KMS-11 (cell line): Measurements from ENCODE around the gene TFCP2L1.

Experiments
- H2AFZ ChIP-seq: fragments of 200-600 bp; sonication (generic); 2 replicates; pipeline ENCODE4 v1.6.1; 2016; ENCODE audit warnings: antibody characterized with exemption, mixed run types, low read depth
- H3K27ac ChIP-seq: fragments of 200-600 bp; sonication (generic); 2 replicates; pipeline ENCODE4 v1.6.1; 2016; ENCODE audit warnings: mild to moderate bottlenecking, mixed run types
- H3K27me3 ChIP-seq: fragments of 200-600 bp; sonication (generic); 2 replicates; pipeline ENCODE4 v1.6.1; 2017; ENCODE audit warnings: mild to moderate bottlenecking, low read depth, mixed run types, moderate library complexity; ENCODE audit not compliant: insufficient read depth
- H3K36me3 ChIP-seq: fragments of 200-600 bp; sonication (generic); 2 replicates; pipeline ENCODE4 v1.6.1; 2017; ENCODE audit warnings: mild to moderate bottlenecking, mixed run types; ENCODE audit not compliant: insufficient read depth
- H3K4me1 ChIP-seq: fragments of 200-600 bp; sonication (generic); 2 replicates; pipeline ENCODE4 v1.6.1; 2016; ENCODE audit warnings: mild to moderate bottlenecking, low read depth, mixed run types; ENCODE audit not compliant: poor library complexity, severe bottlenecking
- H3K4me2 ChIP-seq: fragments of 200-600 bp; sonication (generic); 2 replicates; pipeline ENCODE4 v1.7.0; 2016; ENCODE audit warnings: mild to moderate bottlenecking, mixed run types
- H3K4me3 ChIP-seq: fragments of 200-600 bp; sonication (generic); IDR thresholded peaks from 2 replicates; pipeline ENCODE4 v1.6.1; 2017; ENCODE audit warnings: low read depth, low read length, mixed read lengths; ENCODE audit not compliant: insufficient read depth
- H3K79me2 ChIP-seq: fragments of 200-600 bp; sonication (generic); 2 replicates; pipeline ENCODE4 v1.6.1; 2016; ENCODE audit warnings: low read depth, mixed run types; ENCODE audit not compliant: insufficient read depth
- H3K9ac ChIP-seq: fragments of 200-600 bp; sonication (generic); 2 replicates; pipeline ENCODE4 v1.6.1; 2016; ENCODE audit warnings: mild to moderate bottlenecking, mixed run types
- H4K20me1 ChIP-seq: fragments of 200-600 bp; sonication (generic); 2 replicates; pipeline ENCODE4 v1.6.1; 2016; ENCODE audit warnings: mild to moderate bottlenecking, mixed run types; ENCODE audit not compliant: insufficient read depth
- TF ChIP-seq, protein P1 (sequence below): fragments of 200-600 bp; sonication (generic); conservative IDR thresholded peaks from 2 replicates; pipeline ENCODE4 v1.6.1; 2017; ENCODE audit warnings: low read depth, mild to moderate bottlenecking, antibody characterized with exemption, low read length, moderate library complexity, mixed read lengths

The TFCP2L1 gene

DNA sequence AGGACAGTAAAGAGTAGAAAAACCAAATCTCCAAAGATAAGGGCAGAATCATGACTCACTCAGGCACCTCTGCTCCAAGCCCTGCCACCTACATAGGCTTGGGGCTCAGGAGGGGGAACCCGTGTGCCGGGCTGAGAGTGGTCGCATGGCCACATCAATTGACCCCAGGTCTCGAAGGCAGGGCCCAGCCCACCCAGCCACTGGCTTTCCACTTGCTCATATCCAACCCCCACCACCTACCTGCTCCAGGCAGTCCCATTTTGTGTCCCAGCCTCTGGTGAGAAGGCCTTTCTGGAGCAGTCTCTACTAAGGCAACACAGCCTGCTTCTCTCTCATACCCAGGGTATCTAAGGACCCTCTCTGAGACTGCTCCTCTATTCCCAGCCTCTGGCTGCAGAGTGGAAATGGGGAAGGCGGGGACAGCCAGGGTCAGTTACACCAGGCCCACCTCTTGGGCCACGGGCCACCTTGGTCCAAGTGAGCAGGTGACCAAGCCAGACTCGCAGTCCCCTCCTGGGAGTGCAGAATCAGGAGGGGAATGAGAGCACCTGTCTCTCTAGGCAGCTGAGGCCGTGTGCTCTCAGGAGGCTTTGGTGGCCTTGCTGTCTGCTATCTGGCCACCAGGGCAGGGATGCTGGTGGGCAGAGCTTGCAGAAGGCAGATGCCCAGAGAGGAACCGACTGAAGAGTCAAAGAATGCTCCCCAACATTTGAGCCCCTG, 20.8 kb downstream of the TFCP2L1 start:
- Histone ChIP-seq H3K36me3 (no peaks in the 10 kb centered on the region), H4K20me1 (no peaks in the 10 kb centered on the region), H3K4me1 (no peaks in the 10 kb centered on the region), H3K79me2 (no peaks in the 10 kb centered on the region), H3K9ac (no peak overlapping the region), H3K4me2 (no peak overlapping the region), H2AFZ (no peak overlapping the region), H3K27me3 (no peaks in the 10 kb centered on the region), H3K27ac (no peak overlapping the region), H3K4me3 (no peak overlapping the region)
- TF ChIP-seq, protein P1, sequence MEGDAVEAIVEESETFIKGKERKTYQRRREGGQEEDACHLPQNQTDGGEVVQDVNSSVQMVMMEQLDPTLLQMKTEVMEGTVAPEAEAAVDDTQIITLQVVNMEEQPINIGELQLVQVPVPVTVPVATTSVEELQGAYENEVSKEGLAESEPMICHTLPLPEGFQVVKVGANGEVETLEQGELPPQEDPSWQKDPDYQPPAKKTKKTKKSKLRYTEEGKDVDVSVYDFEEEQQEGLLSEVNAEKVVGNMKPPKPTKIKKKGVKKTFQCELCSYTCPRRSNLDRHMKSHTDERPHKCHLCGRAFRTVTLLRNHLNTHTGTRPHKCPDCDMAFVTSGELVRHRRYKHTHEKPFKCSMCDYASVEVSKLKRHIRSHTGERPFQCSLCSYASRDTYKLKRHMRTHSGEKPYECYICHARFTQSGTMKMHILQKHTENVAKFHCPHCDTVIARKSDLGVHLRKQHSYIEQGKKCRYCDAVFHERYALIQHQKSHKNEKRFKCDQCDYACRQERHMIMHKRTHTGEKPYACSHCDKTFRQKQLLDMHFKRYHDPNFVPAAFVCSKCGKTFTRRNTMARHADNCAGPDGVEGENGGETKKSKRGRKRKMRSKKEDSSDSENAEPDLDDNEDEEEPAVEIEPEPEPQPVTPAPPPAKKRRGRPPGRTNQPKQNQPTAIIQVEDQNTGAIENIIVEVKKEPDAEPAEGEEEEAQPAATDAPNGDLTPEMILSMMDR: no peak

GRCh38 chr2:121260370-121261154, 24.4 kb downstream of the TFCP2L1 start:
- Histone ChIP-seq H3K9ac (no peak overlapping the region), H3K79me2 (no peaks in the 10 kb centered on the region), H4K20me1 (no peaks in the 10 kb centered on the region), H3K27ac (no peak overlapping the region), H3K4me1 (no peaks in the 10 kb centered on the region), H3K4me2 (no peak overlapping the region), H3K4me3 (no peak overlapping the region), H3K27me3 (no peaks in the 10 kb centered on the region), H3K36me3 (no peaks in the 10 kb centered on the region), H2AFZ (no peak overlapping the region)
- TF ChIP-seq, protein P1: no peak

- Histone ChIP-seq H3K9ac (no peak overlapping the region), H3K79me2 (no peaks in the 10 kb centered on the region), H2AFZ (no peak overlapping the region), H3K27me3 (no peaks in the 10 kb centered on the region), H3K27ac (no peak overlapping the region), H3K4me1 (no peaks in the 10 kb centered on the region), H3K36me3 (no peaks in the 10 kb centered on the region), H3K4me2 (no peak overlapping the region), H4K20me1 (no peaks in the 10 kb centered on the region), H3K4me3 (no peak overlapping the region)
- TF ChIP-seq, protein P1: no peak
Measured at GRCh38 chr2:121258051-121258450, 27.0 kb downstream of the TFCP2L1 start.

DNA sequence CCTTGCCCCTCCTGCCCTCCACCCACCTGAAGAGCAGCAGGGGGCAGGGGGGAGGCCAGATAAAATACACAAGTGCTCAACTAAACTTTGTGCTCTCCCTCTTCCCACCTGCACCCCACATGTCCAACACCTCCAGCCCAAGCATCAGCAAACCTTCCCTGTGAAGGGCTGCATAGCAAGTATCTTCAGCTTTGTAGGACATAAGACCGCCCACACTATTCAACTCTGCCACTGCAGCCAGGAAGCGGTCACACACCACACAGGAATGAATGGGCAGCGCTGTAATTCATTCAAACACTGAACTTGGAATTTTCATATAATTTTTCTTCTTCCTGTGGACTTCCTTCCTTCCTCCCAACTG, 27.5 kb downstream of the TFCP2L1 start:
- Histone ChIP-seq H3K27me3 (no peaks in the 10 kb centered on the region), H3K27ac (no peak overlapping the region), H3K9ac (no peak overlapping the region)

More for the DNA sequence above, 27.5 kb downstream of the TFCP2L1 start:
- TF ChIP-seq, protein P1: no peak
- no peak overlapping the region for H3K4me3 ChIP-seq
- no peaks in the 10 kb centered on the region for H3K4me1 ChIP-seq
- no peaks in the 10 kb centered on the region for H3K79me2 ChIP-seq
- no peak overlapping the region for H3K4me2 ChIP-seq
- no peaks in the 10 kb centered on the region for H4K20me1 ChIP-seq
- H3K36me3 ChIP-seq: no peaks in the 10 kb centered on the region
- no peak overlapping the region for H2AFZ ChIP-seq
